Colon (tissue), 2 donors: Measurements from ENCODE around the gene CMTM2.
"Not testable (repeated sequence)": the region's sequence is repeated elsewhere in the genome, so short reads cannot be mapped to it uniquely, and the experiment has no call there.

ENCODE experiments used
- FAIRE-seq: peaks from 2 replicates; lab custom pipeline; 2012; peaks lifted over from hg19 to GRCh38; lab: Jason Lieb, UNC
- donor health status: control.
- donor health status: control.

Gene CMTM2

GRCh38 chr16:66605979-66606751 lies 26.9 kb downstream of the CMTM2 start:
- FAIRE-seq = no peak

- no peak for FAIRE-seq
These were observed 29.2 kb downstream of the CMTM2 start for GRCh38 chr16:66608241-66609138.

- FAIRE-seq = no peak
These were observed 29.9 kb downstream of the CMTM2 start for GRCh38 chr16:66609139-66609510.

- FAIRE-seq = no peak
These were observed 31.0 kb downstream of the CMTM2 start for GRCh38 chr16:66610111-66610820.

- FAIRE-seq = not testable (repeated sequence)
These were observed 32.6 kb downstream of the CMTM2 start for GRCh38 chr16:66611911-66612310.

GRCh38 chr16:66612422-66612821 lies 33.2 kb downstream of the CMTM2 start:
- FAIRE-seq = no peak

GRCh38 chr16:66614161-66614802 lies 35.0 kb downstream of the CMTM2 start:
- no peak for FAIRE-seq

- no peak for FAIRE-seq
These were observed 36.9 kb downstream of the CMTM2 start for GRCh38 chr16:66616169-66616568.

- FAIRE-seq = no peak
These were observed 37.3 kb downstream of the CMTM2 start for GRCh38 chr16:66616592-66616991.

- FAIRE-seq = no peak
These were observed 37.8 kb downstream of the CMTM2 start for GRCh38 chr16:66617010-66617434.

- FAIRE-seq = no peak
These were observed 38.5 kb downstream of the CMTM2 start for GRCh38 chr16:66617728-66618127.

GRCh38 chr16:66618588-66619375 lies 39.5 kb downstream of the CMTM2 start:
- FAIRE-seq = no peak

- FAIRE-seq = no peak
These were observed 40.5 kb downstream of the CMTM2 start for GRCh38 chr16:66619534-66620428.

- no peak for FAIRE-seq
These were observed 41.1 kb downstream of the CMTM2 start for GRCh38 chr16:66620429-66620795.

GRCh38 chr16:66621973-66622372 lies 42.7 kb downstream of the CMTM2 start:
- no peak for FAIRE-seq

- no peak for FAIRE-seq
These were observed 43.6 kb downstream of the CMTM2 start for GRCh38 chr16:66622863-66623262.

GRCh38 chr16:66623755-66624154 lies 44.5 kb downstream of the CMTM2 start:
- no peak for FAIRE-seq

- FAIRE-seq = not testable (repeated sequence)
These were observed 48.5 kb downstream of the CMTM2 start for GRCh38 chr16:66627611-66628378.

- no peak for FAIRE-seq
These were observed 50.6 kb downstream of the CMTM2 start for GRCh38 chr16:66629856-66630255.
